ENCODE results near the gene ADGRF4.

The ADGRF4 gene

GRCh38 chr6:47681201-47681990 is 17.0 kb upstream of the ADGRF4 start:
- no peak for DNase-seq

- no peak for DNase-seq
Observed at GRCh38 chr6:47686411-47686810, 12.0 kb upstream of the ADGRF4 start.

GRCh38 chr6:47687432-47687831 is 10.9 kb upstream of the ADGRF4 start:
- DNase-seq = no peak

GRCh38 chr6:47690214-47690613 is 8.2 kb upstream of the ADGRF4 start:
- no peak for DNase-seq

GRCh38 chr6:47690791-47691190 is 7.6 kb upstream of the ADGRF4 start:
- no peak for DNase-seq

- no peak for DNase-seq
Observed at GRCh38 chr6:47697925-47698324, 455 bp upstream of the ADGRF4 start.

GRCh38 chr6:47700053-47700452 is 1.7 kb downstream of the ADGRF4 start:
- DNase-seq = no peak

GRCh38 chr6:47700596-47700995 is 2.2 kb downstream of the ADGRF4 start:
- no peak for DNase-seq

GRCh38 chr6:47701363-47701762 is 3.0 kb downstream of the ADGRF4 start:
- no peak for DNase-seq

GRCh38 chr6:47709160-47709559 is 10.8 kb downstream of the ADGRF4 start:
- DNase-seq = no peak

GRCh38 chr6:47710295-47710694 is 11.9 kb downstream of the ADGRF4 start:
- DNase-seq = no peak

- DNase-seq = no peak
Observed at GRCh38 chr6:47713200-47713599, 14.8 kb downstream of the ADGRF4 start.

GRCh38 chr6:47714802-47715201 is 16.4 kb downstream of the ADGRF4 start:
- no peak for DNase-seq

GRCh38 chr6:47715782-47716181 is 17.4 kb downstream of the ADGRF4 start:
- no peak for DNase-seq

- DNase-seq = no peak
Observed at GRCh38 chr6:47716207-47716606, 17.8 kb downstream of the ADGRF4 start.

GRCh38 chr6:47718571-47718970 is 20.2 kb downstream of the ADGRF4 start:
- no peak for DNase-seq

- no peak for DNase-seq
Observed at GRCh38 chr6:47721189-47721588, 22.8 kb downstream of the ADGRF4 start.

GRCh38 chr6:47722194-47722593 is 23.8 kb downstream of the ADGRF4 start:
- no peak for DNase-seq

GRCh38 chr6:47724300-47724699 is 25.9 kb downstream of the ADGRF4 start:
- no peak for DNase-seq

- DNase-seq = no peak
Observed at GRCh38 chr6:47727391-47727790, 29.0 kb downstream of the ADGRF4 start.

GRCh38 chr6:47729019-47729418 is 30.6 kb downstream of the ADGRF4 start:
- no peak for DNase-seq

- DNase-seq = no peak
Observed at GRCh38 chr6:47729457-47729856, 31.1 kb downstream of the ADGRF4 start.

- DNase-seq = no peak
Observed at GRCh38 chr6:47733879-47734558, 35.6 kb downstream of the ADGRF4 start.

GRCh38 chr6:47734831-47735481 is 36.6 kb downstream of the ADGRF4 start:
- no peak for DNase-seq
